Muscle layer of duodenum (tissue), 2 donors: ENCODE data around the gene LNPEP.
A peak's percentile ranks its signal among the peaks of the same experiment; 100 is the strongest.

Experiments used
- H3K27ac ChIP-seq: one replicate; pipeline ENCODE4 v1.7.0; 2013; ENCODE audit warnings: mild to moderate bottlenecking, low read length
- H3K27me3 ChIP-seq: one replicate; pipeline ENCODE4 v1.7.0; 2013; ENCODE audit warnings: low read depth, mild to moderate bottlenecking, control low read depth, low read length
- H3K36me3 ChIP-seq, 2 donors: one replicate each; pipeline ENCODE4 v1.7.0; 2013; ENCODE audit warnings: low read length in 2 of 2, control low read depth in 1 of 2, mild to moderate bottlenecking in 1 of 2; ENCODE audit not compliant: insufficient read depth in 2 of 2, control insufficient read depth in 1 of 2
- H3K4me1 ChIP-seq, 2 donors: one replicate each; pipeline ENCODE4 v1.7.0; 2013; ENCODE audit warnings: low read length in 2 of 2, mild to moderate bottlenecking in 2 of 2, control low read depth in 1 of 2, moderate library complexity in 1 of 2; ENCODE audit not compliant: insufficient read depth in 2 of 2, control insufficient read depth in 1 of 2
- H3K4me3 ChIP-seq, 2 donors: one replicate each; pipeline ENCODE4 v1.7.0; 2013; ENCODE audit warnings: low read length in 2 of 2, low read depth in 1 of 2, mild to moderate bottlenecking in 1 of 2
- H3K9me3 ChIP-seq, 2 donors: one replicate each; pipeline ENCODE4 v1.7.0; 2013; ENCODE audit warnings: low read length in 2 of 2, control low read depth in 1 of 2, mild to moderate bottlenecking in 1 of 2; ENCODE audit not compliant: control insufficient read depth in 1 of 2
- donor health status: healthy.

LNPEP gene

DNA sequence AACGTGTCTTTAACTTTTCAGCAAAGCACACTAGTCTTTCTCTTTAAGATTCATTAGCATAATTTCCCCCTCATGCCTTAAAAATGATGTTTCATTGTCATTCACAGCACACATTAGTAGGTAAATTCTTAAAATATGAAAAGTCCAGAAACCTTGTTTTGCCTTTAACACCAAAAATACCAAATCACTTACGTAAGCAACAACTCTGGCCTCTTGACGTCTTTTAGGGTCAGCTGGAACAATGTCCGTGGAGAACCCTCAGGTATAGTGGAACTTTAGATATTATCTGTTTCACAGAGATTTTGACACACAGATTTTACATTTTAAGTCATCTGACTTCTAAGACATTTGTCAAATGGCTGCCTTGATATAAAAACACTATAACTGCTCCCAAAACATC, 30.9 kb downstream of the LNPEP start:
- Histone ChIP-seq H3K36me3 (no peaks in the 10 kb centered on the region), H3K27ac (no peak overlapping the region), H3K9me3 (no peaks in the 10 kb centered on the region), H3K4me3 (no peak overlapping the region), H3K4me1 (peaks cover 12 to 33% of the 10 kb centered on the region in 2 donors), H3K27me3 (no peaks in the 10 kb centered on the region)

GRCh38 chr5:96967400-96967799, 31.5 kb downstream of the LNPEP start:
- Histone ChIP-seq H3K4me1 (peaks cover 12 to 33% of the 10 kb centered on the region in 2 donors), H3K36me3 (no peaks in the 10 kb centered on the region), H3K27ac (no peak overlapping the region)

GRCh38 chr5:96968074-96968473, 32.2 kb downstream of the LNPEP start:
- Histone ChIP-seq H3K27me3 (no peaks in the 10 kb centered on the region), H3K4me1 (peaks cover 12 to 27% of the 10 kb centered on the region in 2 donors), H3K4me3 (peak overlapping the region in 1 of 2 donors; percentile 5), H3K27ac (peak overlapping the region; percentile 33), H3K9me3 (no peaks in the 10 kb centered on the region), H3K36me3 (no peaks in the 10 kb centered on the region)

More at GRCh38 chr5:96967400-96967799, 31.5 kb downstream of the LNPEP start:
- Histone ChIP-seq H3K27me3 (no peaks in the 10 kb centered on the region), H3K9me3 (no peaks in the 10 kb centered on the region), H3K4me3 (no peak overlapping the region)

DNA sequence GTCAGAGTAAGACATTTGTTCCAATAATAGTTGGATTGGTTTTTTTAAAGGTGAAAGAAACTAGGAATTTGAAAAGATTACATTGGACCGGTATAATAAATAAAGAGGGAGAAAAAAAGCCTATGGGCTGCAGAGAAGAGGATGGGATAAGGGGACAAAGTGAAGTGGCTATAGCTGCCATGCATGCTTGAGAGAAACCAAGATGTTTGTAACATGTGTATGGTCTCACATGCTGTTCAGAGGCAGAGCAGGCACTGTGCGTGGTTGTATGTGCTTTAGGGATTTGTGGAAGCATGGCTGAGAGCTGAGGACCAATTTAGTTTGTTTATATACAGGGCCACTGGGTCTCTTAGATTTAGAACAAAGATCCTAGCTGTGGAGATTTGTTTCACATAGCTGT, 32.7 kb downstream of the LNPEP start:
- H3K27me3 ChIP-seq = no peaks in the 10 kb centered on the region
- no peak overlapping the region for H3K4me3 ChIP-seq
- H3K4me1 ChIP-seq = peaks cover 12 to 23% of the 10 kb centered on the region in 2 donors
- H3K9me3 ChIP-seq = no peaks in the 10 kb centered on the region
- peak overlapping the region; percentile 33 for H3K27ac ChIP-seq
- no peaks in the 10 kb centered on the region for H3K36me3 ChIP-seq

GRCh38 chr5:96969366-96969765, 33.5 kb downstream of the LNPEP start:
- peak overlapping the region; percentile 33 for H3K27ac ChIP-seq
- H3K4me1 ChIP-seq = peaks cover 12 to 18% of the 10 kb centered on the region in 2 donors
- H3K9me3 ChIP-seq = no peaks in the 10 kb centered on the region
- no peaks in the 10 kb centered on the region for H3K36me3 ChIP-seq
- H3K27me3 ChIP-seq = no peaks in the 10 kb centered on the region
- no peak overlapping the region for H3K4me3 ChIP-seq

DNA sequence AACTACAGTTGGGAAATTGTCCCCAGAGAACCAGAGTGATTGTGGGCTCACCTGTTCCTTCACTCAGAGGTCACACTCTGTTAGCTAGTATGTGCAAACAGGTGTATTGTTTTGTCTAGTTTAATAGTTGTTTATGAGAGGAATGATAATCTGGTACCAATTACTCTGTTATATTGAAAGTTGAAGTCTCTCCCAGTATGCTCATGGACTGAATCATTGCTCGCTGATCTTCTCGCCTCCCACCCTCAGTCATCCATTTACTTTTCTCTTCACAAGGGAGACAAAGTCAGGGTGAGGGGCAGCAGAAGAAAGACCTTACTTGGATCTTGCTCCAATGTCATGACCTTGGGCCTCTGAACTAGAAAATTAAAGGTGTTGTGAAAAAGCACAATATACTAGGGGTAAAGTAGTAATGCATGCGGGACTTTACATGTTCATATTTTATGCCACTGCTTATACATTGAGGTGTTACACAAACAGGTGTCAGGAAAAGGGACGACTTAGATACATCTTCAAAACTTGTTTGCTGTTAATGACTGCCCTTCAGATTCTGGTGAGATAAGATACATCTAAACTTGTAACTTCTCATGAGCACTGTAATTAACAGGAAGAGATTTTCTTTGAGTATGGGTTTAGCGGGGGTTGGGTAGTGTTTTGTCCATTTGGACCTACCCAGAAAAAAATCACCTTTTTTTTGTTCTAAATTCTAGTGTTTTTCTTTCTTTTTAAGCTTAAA, 36.9 kb downstream of the LNPEP start:
- Histone ChIP-seq H3K36me3 (no peaks in the 10 kb centered on the region), H3K27me3 (no peaks in the 10 kb centered on the region), H3K4me3 (no peak overlapping the region), H3K9me3 (no peaks in the 10 kb centered on the region), H3K27ac (no peak overlapping the region), H3K4me1 (peaks cover 12 to 20% of the 10 kb centered on the region in 2 donors)

DNA sequence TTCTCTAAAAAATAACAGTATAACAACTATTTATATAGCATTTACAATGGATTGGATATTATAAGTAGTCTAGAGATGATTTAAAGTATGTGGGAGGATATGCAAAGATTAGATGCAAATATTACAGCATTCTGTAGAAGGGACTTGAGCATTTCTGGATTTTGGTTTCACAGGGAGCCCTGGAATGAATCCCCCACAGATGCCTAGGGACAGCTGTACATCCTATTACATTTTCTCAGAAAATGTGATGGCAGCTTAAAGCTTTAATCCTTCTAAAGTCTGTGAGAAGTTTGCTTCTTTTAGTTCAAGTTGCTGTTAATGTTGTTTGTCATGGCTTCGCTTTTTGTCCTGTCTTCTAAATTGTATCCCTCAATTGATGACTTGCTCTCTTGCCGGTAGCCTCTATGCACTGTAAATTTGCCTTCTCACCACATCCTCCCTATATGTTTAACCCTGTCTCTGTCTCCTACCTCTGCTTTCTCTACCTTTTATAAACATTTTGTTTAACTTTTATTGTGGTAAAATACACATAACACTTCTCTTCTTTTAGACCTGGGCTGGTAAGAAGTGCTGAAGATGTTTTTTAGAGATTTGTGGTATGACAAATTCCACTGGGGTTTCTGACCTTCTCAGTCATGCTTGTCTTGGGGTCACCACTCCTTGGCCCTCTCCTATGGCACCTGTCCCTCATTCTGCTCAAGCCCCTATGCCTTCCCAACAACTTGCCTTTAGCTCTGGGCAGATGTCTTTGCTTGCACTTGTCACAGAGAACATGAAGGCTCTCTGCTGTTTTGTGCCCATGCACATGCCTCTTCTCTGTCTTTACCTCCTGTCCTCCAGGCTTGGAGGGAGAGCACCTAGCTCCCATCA, 37.9 kb downstream of the LNPEP start:
- no peaks in the 10 kb centered on the region for H3K27me3 ChIP-seq
- no peaks in the 10 kb centered on the region for H3K9me3 ChIP-seq
- peaks cover 4 to 12% of the 10 kb centered on the region in 2 donors for H3K4me1 ChIP-seq
- no peak overlapping the region for H3K27ac ChIP-seq
- no peaks in the 10 kb centered on the region for H3K36me3 ChIP-seq
- H3K4me3 ChIP-seq = no peak overlapping the region

- Histone ChIP-seq H3K4me1 (peaks cover 0 to 5% of the 10 kb centered on the region in 2 donors), H3K27me3 (no peaks in the 10 kb centered on the region), H3K27ac (no peak overlapping the region), H3K4me3 (no peak overlapping the region), H3K9me3 (no peaks in the 10 kb centered on the region), H3K36me3 (peaks cover 0 to 8% of the 10 kb centered on the region in 2 donors)
Observed at GRCh38 chr5:96975656-96976055, 39.8 kb downstream of the LNPEP start.

DNA sequence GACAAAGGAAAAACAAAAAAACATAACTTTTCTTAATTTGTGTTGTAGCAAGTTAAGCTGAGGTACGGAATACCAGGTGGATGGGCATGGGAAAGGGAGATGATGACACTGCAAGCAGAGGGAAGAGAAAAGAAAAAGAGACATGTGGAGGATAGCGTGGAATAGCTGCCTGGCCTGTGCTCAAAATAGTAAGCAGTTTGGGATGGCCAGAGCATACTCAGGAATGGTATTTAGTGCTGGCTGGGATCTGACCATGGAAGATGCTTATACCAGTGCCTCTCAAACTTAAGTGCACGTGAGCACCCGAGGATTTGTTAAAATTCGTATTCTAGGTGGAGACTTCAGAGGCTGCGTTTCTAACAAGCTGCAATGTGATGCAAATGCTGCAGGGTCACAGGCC, 41.3 kb downstream of the LNPEP start:
- Histone ChIP-seq H3K4me3 (no peak overlapping the region), H3K4me1 (peaks cover 0 to 5% of the 10 kb centered on the region in 2 donors), H3K27me3 (no peaks in the 10 kb centered on the region), H3K36me3 (peaks cover 0 to 8% of the 10 kb centered on the region in 2 donors), H3K9me3 (no peaks in the 10 kb centered on the region), H3K27ac (no peak overlapping the region)

- no peak overlapping the region for H3K27ac ChIP-seq
- H3K4me1 ChIP-seq = peaks cover 0 to 7% of the 10 kb centered on the region in 2 donors
- no peak overlapping the region for H3K4me3 ChIP-seq
Observed at GRCh38 chr5:96978812-96979449, 43.1 kb downstream of the LNPEP start.

More at GRCh38 chr5:96978812-96979449, 43.1 kb downstream of the LNPEP start:
- Histone ChIP-seq H3K36me3 (peaks cover 0 to 8% of the 10 kb centered on the region in 2 donors), H3K27me3 (no peaks in the 10 kb centered on the region), H3K9me3 (no peaks in the 10 kb centered on the region)
